ENCODE measurements around the gene EHHADH. TPM values are rescaled to one million over a fixed set of nuclear protein-coding genes. Genes with fewer than 3 reads are reported as not detected.

Gene EHHADH
- total RNA-seq, 2 donors from 2014 or later: 8.3 to 9.2 TPM

GRCh38 chr3:185276415-185276814, 22.6 kb upstream of the EHHADH start:
- no peaks in the 10 kb centered on the region for H3K4me1 ChIP-seq
- no peak overlapping the region for H3K4me3 ChIP-seq
- no peak overlapping the region for H3K27ac ChIP-seq
- no peaks in the 10 kb centered on the region for H3K9me3 ChIP-seq
- no peaks in the 10 kb centered on the region for H3K27me3 ChIP-seq
- no peak for ATAC-seq
- intact Hi-C loops (cut with DNase I): no loop called here
- TF ChIP-seq CTCF (IDR thresholded peaks at IDR 0.05) (no peak), POLR2A (IDR thresholded peaks at IDR 0.05) (no peak)
- DNase-seq: no peak
- 84 to 89% methylated on average over 4 of the region's 4 CpGs for WGBS, 2 donors
- no peaks in the 10 kb centered on the region for H3K36me3 ChIP-seq (replicated peaks in 1 of 2; ENCODE audit: insufficient read depth in 1 of 2, low read depth in 2 of 2)

GRCh38 chr3:185272033-185272432, 18.2 kb upstream of the EHHADH start:
- Histone ChIP-seq H3K36me3 (replicated peaks in 1 of 2; ENCODE audit: insufficient read depth in 1 of 2, low read depth in 2 of 2) (no peaks in the 10 kb centered on the region), H3K27ac (no peak overlapping the region), H3K27me3 (no peaks in the 10 kb centered on the region), H3K9me3 (no peaks in the 10 kb centered on the region), H3K4me3 (no peak overlapping the region), H3K4me1 (no peaks in the 10 kb centered on the region)
- intact Hi-C loops (cut with DNase I): no loop called here
- 89 to 96% methylated on average over 1 of the region's 1 CpG for WGBS, 2 donors
- ATAC-seq (no peak), DNase-seq (no peak)
- TF ChIP-seq CTCF (IDR thresholded peaks at IDR 0.05) (no peak), POLR2A (IDR thresholded peaks at IDR 0.05) (no peak)

- ATAC-seq (no peak), DNase-seq (no peak)
- Histone ChIP-seq H3K36me3 (replicated peaks in 1 of 2; ENCODE audit: insufficient read depth in 1 of 2, low read depth in 2 of 2) (no peaks in the 10 kb centered on the region), H3K27ac (no peak overlapping the region), H3K4me3 (no peak overlapping the region), H3K4me1 (no peaks in the 10 kb centered on the region), H3K9me3 (no peaks in the 10 kb centered on the region), H3K27me3 (no peaks in the 10 kb centered on the region)
- 81 to 82% methylated on average over 4 of the region's 4 CpGs for WGBS, 2 donors
- TF ChIP-seq POLR2A (IDR thresholded peaks at IDR 0.05) (no peak), CTCF (IDR thresholded peaks at IDR 0.05) (no peak)
- intact Hi-C loops (cut with DNase I): no loop called here
Measured at GRCh38 chr3:185270956-185271332, 17.1 kb upstream of the EHHADH start.

- Histone ChIP-seq H3K4me1 (no peaks in the 10 kb centered on the region), H3K4me3 (no peak overlapping the region), H3K36me3 (replicated peaks in 1 of 2; ENCODE audit: insufficient read depth in 1 of 2, low read depth in 2 of 2) (no peaks in the 10 kb centered on the region), H3K27ac (no peak overlapping the region), H3K9me3 (no peaks in the 10 kb centered on the region), H3K27me3 (no peaks in the 10 kb centered on the region)
- DNase-seq (peak in 2 of 4 donors; percentile 21 to 37), ATAC-seq (peak; percentile 45)
- no peak for TF ChIP-seq POLR2A (IDR thresholded peaks at IDR 0.05)
- TF ChIP-seq CTCF (IDR thresholded peaks at IDR 0.05): peak in 4 of 7 experiments; percentile 5 to 37 (median 27)
- intact Hi-C loops (cut with DNase I): no loop called here
- whole genome bisulfite sequencing, 2 donors: 54 to 62% methylated on average over 4 of the region's 4 CpGs
Measured at GRCh38 chr3:185270262-185270955, 16.6 kb upstream of the EHHADH start.

All from body of pancreas (tissue), 4 donors.